HG03139 (cell line): Measurements from ENCODE around the gene MUC13.
"Not testable (repeated sequence)": the region's sequence is repeated elsewhere in the genome, so short reads cannot be mapped to it uniquely, and the experiment has no call there.

Experiments
- ATAC-seq: cut with Tn5 transposase; IDR thresholded peaks from one replicate; pipeline ENCODE4 v1.9.1; 2021; ENCODE audit not compliant: unreplicated experiment

The MUC13 gene, protein sequence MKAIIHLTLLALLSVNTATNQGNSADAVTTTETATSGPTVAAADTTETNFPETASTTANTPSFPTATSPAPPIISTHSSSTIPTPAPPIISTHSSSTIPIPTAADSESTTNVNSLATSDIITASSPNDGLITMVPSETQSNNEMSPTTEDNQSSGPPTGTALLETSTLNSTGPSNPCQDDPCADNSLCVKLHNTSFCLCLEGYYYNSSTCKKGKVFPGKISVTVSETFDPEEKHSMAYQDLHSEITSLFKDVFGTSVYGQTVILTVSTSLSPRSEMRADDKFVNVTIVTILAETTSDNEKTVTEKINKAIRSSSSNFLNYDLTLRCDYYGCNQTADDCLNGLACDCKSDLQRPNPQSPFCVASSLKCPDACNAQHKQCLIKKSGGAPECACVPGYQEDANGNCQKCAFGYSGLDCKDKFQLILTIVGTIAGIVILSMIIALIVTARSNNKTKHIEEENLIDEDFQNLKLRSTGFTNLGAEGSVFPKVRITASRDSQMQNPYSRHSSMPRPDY

DNA sequence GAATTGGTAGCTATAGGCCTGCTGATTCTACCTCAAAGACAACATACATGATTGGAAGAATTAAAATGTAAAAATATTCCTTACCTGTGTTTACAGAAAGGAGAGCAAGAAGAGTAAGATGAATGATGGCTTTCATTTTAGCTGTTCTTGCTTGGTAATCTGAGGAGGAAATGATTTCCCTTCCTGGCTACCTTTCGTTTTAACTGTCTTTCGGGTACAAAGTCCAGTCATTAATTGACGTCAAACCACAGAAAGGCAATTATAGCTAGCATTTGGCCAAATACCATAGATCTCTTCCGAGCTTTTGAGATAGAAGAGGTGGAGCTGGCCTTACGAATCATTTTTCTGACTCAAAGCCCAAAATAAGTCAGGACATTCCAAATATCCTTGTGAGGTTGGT is at the start of gene MUC13:
Gene MUC13 (minus strand): TSS at position 175 of the 400 bp plus-strand sequence. CDS start 39 bp downstream, at position 136.
- ATAC-seq, result no peak

DNA sequence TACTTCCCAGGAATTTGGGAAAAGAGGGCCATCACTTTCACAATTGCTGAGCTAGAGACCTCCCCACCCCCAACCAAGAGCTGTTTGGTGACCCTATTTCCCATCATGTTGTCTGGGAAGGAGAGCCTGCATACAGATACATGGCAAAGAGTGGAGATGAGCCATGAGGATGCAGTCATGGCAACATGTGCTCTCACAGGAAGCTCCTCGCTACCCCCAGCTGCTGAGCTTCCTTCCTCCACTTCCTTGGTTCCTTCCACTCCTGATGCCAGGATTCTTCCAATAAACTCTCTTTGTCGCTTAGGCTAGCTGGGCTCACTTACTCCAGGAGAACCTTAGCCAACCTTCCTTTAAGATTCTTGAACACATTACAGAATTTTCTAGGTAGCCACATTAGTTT is 48.3 kb upstream of the MUC13 start:
- ATAC-seq, result no peak

DNA sequence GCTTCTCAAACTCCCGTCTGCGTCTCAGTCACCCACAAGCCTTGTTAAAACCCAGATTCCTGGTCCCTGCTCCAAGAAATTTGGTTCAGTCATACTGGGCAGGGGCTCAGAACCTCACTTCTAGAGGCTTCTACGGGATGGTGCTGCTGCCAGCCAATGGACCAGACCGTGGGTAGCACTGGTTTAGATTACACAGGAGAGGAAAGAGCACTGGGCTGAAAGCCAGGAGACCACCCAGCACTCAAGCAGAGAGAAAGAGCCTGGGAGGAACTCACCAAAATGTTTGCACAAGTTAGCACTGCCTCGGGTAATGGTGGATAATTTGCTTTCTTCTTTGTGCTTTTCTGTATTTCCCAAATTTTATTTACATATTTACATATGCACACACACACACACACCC is 46.9 kb upstream of the MUC13 start:
- ATAC-seq, result no peak

DNA sequence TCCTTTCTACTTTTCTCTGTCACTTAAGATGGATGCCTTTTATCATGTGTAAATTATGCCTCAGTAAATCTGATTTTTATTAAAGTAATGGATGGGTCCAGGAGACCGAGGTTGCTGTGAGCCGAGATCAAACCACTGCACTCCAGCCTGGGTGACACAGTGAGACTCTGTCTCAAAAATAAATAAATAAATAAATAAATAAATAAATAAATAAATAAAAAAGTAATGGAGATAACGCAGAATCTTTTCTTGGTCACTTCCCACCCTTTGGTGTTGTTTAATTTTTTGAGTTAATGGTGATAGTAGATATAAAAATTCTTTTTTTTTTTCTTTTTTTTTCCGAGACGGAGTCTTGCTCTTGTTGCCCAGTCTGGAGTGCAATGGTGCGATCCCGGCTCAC is 44.1 kb upstream of the MUC13 start:
- ATAC-seq, result no peak

DNA sequence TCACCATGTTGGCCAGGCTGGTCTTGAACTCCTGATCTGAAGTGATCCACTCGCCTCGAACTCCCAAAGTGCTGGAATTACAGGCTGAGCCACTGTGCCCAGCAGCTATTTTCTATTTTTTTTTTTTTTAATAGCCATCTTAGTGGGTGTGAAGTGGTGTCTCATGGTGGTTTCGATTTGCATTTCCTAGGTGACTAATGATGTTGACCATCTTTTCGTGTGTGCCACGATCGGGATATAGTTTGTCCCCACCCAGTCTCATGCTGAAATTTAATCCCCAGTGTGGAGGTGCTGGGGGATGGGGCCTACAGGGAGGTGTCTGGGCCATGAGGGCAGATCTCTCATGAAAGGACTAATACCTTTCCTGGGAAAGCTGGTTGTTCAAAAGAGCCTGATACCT is 41.8 kb upstream of the MUC13 start:
- no peak for ATAC-seq

DNA sequence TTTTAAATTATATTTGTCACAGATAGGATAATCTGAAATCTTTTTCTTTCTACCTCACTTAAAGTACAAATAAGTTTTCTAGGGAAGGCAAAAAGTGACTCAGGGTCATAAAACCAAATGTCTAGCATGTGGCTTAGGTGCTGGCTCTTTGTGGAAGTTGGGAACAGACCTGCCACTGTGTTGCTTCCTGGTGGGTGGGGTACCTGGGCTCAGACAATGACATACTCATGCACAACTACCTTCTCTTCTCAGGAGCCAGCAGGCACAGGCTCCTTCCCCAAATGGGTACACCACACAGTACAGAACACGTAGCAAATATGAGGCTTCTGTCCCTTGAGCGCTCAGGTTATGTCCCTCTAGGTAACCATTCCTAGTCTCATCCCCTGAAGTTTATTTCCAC is 40.1 kb upstream of the MUC13 start:
- no peak for ATAC-seq

DNA sequence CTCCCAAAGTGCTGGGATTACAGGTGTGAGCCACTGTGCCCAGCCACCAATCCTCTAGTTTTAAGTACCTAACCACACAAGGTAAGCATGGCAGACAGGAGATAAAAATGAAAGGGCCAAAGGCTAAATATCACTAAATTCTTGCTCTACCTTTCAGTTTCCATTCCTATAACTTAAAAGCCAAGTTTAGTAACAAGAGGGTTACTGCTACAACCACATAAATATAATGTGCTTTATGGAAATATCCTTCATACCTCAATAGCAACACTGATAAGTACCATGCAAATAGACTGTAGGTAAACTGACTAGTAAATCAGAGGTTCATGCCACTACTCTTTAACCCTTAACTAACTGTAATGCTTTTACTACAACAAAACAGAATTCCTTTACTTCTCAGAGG is 38.7 kb upstream of the MUC13 start:
- ATAC-seq, result no peak

DNA sequence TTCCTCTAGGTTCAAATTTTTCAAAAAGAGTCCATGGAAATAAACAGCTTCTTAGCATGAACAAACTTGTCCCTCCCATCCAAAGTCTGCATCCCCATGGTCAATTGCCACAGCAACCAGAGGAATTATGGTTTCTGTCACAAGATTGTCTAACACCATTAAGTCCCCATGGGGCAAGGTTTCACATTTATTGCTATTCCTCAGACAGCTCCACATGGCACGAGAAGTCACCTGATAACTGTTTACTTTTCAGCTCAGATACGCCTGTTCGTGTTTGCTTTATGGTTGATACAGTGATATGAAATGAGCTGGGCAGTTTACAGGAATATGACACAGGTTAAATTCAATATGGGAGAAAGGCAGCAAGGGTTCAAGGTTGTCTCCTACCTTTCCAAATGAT is 37.9 kb upstream of the MUC13 start:
- ATAC-seq, result no peak

DNA sequence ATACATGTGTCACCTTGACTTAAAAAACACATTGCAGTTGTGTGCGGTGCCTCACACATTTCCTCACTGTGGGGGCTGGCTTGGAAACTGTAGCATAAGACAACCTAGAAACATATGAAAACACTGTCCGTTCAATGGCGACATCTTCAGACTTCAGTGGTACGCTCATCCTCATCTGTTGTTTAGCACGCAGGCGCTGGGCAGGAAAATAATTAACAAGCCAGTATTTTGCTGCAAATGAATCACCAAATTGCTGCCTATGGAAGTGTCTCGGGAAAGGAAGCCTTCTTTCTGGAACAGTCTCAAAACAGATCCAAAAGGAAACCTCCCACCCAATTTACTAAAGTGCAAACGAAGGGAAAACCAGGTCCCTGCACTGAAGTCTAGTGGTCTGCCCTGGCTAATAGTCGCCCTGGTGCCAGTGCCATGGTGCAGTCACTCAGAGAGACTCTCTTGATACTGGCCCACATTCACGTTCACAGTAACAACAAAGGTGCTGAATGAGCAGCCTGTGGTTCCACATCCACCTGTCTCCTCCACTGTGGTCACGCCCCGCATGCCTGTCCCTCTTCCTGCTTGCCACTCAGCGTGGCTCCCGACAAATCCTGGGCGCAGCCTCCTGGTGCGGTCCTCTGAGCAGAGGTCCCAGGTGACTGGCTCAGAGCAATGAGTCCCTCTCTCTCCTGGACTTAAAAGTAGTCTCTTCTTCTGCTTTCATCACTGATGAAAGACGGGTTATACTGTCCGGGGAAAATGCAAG is 35.6 kb upstream of the MUC13 start:
- no peak for ATAC-seq

DNA sequence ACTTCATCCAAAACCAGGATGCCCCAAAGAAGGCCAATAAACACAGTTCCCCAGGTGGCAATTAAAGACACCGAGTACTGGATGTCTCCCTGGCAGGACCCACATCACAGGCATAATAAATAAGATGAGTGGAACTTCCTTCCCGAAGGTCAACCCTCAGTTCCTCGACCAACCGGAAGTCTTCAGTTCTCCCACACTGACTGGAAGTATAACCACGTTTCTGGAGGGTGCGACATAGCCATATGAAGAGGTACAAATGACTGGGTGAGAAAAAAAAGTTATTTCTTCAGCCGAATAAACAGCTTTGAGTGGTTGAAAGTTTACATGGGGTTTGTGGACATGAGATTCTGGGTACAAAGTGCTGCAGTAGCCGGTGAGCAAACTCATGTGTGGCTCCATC is 34.6 kb upstream of the MUC13 start:
- no peak for ATAC-seq

DNA sequence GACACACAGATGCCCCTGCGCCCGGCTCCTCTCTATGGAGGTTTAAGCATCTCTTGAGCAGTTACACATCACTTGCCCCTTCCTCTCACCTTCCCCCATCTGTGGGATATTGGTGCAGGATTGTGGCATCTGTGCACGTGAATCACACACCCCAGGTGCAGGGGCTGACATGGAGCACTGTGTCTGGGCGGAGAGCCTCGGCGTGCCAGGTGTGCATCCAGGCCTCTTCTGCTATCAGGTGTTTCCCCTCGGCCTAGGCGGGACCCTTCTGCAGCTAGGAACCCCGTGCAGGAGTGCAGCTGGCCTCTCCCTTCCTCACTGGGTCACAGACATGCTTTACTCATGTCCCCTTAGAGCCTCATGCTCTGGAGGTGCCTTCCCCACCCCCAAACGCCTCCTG is 33.4 kb upstream of the MUC13 start:
- ATAC-seq, result no peak

DNA sequence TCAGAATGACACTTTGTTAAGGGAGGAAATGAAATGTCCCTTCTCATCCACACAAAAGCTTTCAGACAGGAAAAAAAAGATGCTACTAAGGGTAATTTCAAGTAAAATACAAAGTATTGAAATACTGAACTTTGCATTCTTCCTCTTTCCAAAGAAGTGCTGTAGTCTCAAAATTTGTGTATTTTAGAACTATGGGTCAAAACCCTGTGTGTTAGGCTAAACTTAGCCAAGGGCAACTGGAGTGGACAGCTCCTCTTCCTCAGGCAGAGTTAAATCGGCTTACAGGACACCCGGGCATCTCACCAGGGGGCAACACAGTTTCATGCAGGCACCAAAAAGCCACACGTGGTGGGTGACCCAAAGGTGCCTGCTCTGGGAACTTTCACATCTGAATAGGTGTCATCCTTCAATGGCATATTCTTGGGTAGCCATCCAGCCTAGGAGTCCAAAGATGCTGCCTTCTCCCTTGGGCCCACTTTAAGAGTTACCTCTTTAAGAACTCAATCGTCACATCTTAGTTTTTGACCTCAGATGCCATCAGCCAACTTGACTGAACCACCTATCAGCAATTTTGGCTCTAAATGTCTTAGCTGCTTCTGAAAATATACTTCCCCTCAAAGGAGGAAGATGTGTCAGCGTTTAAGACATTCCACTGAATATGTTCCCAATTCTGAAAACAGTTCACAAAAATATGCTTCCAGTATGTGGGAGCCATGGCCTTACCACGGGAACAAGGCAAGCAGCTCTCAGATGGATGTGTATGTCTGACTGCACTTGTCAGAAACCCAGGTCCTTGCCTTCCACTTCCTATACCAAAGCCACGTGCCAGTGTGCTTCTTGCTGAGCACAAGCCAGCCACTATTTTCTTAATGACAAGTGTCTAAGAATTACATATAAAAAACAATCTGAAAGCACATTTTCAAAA is 32.2 kb upstream of the MUC13 start:
- no peak for ATAC-seq

DNA sequence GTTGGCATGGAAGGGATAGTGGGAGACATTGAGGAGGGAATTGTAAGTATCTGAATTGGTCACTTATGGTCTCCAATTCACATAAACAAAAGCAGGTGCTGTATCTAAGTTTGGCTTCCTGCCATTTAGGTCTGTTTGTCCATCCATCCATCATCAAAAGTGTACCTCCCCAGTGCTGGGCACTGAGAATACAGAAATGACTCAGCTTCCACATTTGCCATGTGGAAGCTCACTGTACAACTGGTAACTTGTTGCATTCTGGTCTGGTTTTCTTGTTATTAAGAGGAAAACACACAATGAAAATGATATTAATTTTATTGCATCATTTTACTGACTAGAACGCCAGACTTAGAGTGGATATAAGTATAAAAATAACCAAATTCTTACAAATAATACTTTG is 30.9 kb upstream of the MUC13 start:
- ATAC-seq, result no peak

DNA sequence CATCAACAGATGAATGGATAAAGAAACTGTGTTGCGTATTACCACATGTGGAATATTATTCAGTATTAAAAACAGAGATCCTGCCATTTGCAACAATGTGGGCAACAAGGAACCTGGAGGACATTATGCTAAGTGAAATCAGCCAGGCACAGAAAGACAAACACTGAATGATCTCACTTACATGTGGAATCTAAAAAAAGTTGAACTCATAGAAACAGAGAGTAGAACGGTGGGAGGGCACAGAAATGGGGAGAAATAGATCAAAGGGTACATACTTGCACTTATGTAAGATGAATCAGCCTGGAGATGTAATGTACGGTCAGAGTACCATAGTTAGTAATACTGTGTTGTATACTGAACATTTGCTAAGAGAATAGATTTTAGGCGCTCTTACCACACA is 29.8 kb upstream of the MUC13 start:
- ATAC-seq, result no peak

DNA sequence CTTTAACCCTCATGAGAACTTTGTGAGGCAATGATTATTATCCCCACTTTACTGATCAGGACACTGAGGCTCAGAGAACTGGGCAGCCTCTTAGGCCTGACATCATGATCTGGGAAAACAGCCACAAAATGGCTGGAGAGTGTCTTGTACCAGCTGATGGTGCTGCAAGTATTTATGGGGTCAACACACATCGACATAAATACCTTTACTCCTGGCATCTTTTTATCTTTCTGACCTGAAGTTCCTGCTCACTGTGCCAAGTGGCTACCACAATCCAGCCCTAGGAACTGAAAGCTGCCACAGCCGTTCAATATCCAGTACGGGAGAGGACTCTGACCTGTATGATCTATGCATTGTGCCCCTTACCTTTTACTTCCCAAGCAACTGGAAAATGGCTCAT is 29.2 kb upstream of the MUC13 start:
- no peak for ATAC-seq

DNA sequence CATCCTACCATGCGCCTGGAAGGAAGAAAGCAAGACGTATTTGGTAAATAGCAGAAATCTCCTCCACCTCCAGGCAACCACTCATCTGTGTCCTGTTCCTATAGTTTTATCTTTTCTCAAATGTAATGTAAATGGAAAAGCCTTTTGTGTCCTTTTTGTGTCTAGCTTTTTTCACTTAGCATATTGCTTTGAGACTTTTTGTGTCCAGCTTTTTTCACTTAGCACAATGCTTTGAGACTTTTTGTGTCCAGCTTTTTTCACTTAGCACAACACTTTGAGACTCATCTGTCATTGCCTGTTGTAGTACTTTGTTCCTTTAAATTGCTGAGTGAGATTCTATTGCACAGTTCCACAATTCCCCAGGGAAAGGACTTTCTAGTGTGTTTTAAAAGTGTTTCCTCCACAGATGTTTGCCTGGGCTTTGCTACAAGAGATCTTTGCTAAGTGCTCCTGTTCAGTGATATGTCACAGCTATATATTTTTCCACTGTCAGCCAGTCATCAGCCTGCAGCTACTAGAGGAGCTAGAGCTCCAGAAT is 27.9 kb upstream of the MUC13 start:
- no peak for ATAC-seq

DNA sequence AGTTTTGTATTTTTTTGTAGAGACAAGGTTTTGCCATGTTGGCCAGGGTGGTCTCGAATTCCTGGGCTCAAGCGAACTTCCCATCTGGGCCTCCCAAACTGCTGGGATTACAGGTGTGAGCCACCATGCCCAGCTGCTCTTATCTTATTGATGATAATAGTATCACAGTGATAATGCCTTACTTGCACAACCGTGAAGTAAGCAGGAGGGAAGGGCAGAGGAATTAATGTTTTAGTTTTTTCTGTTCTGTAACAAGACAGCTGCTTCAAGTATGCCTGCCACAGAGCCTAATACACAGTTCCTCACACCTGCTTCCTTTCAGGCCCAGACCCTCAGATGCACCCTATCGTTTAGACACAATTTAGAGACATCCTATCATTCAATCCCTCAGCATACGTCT is 26.1 kb upstream of the MUC13 start:
- no peak for ATAC-seq

DNA sequence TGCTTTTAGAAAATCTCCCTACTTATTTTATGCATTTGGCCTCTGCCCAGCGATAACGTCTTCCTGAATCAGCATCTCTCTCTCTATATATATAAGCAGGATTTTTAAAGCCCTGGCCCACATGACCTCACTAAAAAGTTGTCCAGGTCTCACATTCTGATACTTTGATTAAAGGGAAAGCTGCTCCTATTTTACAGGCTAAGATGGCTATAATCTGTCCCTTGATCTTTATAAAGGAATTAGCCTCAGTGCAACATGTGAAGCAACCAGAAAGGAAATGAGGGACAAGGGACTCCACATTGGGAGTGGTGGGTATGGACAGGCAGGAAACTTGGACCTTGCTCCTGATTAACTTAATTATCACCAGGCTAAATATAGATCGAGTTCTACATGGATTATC is 25.6 kb upstream of the MUC13 start:
- no peak for ATAC-seq

DNA sequence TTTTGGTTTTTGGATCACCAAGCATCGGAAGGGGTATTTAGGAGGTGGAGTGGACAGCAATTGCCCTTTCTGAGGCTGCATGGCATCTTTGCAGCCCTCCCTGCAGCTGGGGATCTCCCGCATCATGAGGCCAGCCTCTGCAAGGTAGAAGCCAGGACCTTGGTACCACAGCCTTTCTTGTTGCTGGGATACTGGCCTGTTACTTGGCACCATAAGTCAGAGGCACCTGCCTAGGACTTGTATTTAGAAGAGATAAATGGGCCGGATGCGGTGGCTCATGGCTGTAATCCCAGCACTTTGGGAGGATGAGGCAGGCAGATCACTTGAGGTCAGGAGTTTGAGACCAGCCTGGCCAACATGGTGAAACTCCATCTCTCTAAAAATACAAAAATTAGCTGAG is 23.4 kb upstream of the MUC13 start:
- ATAC-seq, result not testable (repeated sequence)

DNA sequence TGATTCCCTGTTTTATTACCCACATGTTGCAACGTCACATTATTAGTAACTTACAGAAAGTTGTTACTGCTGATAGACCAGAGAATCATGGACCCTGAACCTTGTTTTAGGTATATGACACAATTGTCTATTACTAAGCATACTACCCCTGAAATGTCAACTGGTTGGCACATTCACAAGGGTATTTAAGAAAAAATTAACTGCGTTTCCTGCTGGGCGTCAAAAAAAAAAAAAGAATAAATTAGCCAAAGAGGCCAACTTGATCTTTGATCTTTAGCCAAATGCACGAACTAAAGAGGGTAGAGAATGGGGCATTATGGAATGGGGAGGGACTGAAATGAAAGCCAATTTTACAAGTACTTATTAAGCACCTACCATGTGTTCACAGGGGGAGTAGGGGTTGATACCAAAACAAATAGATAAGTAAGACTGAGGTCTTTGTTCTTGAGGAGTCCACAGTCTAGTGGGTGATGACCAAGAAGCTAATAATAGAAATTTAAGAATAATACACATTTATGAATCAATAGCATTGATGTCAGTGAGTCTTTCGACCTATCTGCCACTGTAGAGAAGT is 17.8 kb upstream of the MUC13 start:
- ATAC-seq, result no peak
